SK-N-SH treated with all-trans-retinoic acid at 6 μM for 48 hours (cell line): ENCODE results near the gene NSG2.

ENCODE experiments used
- CSRNP3 ChIP-seq: fragments of 250-450 bp; sonication (Bioruptor Pico); IDR thresholded peaks from 2 replicates; pipeline ENCODE4 v1.5.1; 2021; ENCODE audit warnings: mild to moderate bottlenecking, moderate library complexity
- ZNF8 ChIP-seq: fragments of 450-650 bp; formaldehyde crosslinking; IDR thresholded peaks from 2 replicates; pipeline ENCODE4 v1.5.0; 2020; ENCODE audit warnings: mild to moderate bottlenecking, moderate library complexity
- TF ChIP-seq, protein P1 (sequence below): fragments of 250-450 bp; sonication (Bioruptor Pico); IDR thresholded peaks from 2 replicates; pipeline ENCODE4 v1.8.0; 2021; ENCODE audit warnings: low read depth, mild to moderate bottlenecking, moderate library complexity, borderline replicate concordance

- TF ChIP-seq, protein P1, sequence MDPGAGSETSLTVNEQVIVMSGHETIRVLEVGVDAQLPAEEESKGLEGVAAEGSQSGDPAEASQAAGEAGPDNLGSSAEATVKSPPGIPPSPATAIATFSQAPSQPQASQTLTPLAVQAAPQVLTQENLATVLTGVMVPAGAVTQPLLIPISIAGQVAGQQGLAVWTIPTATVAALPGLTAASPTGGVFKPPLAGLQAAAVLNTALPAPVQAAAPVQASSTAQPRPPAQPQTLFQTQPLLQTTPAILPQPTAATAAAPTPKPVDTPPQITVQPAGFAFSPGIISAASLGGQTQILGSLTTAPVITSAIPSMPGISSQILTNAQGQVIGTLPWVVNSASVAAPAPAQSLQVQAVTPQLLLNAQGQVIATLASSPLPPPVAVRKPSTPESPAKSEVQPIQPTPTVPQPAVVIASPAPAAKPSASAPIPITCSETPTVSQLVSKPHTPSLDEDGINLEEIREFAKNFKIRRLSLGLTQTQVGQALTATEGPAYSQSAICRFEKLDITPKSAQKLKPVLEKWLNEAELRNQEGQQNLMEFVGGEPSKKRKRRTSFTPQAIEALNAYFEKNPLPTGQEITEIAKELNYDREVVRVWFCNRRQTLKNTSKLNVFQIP (CRISPR knock-in tag), result no peak
- no peak for TF ChIP-seq ZNF8 (CRISPR knock-in tag)
- TF ChIP-seq CSRNP3 (CRISPR knock-in tag), result no peak
Observed at GRCh38 chr5:174047472-174048099, 2.1 kb downstream of the NSG2 start.
